Midbrain (tissue), 1 donor: ENCODE results near the gene HOXC6.
A peak's percentile ranks its signal among the peaks of the same experiment; 100 is the strongest.
"Not testable (repeated sequence)": the region's sequence is repeated elsewhere in the genome, so short reads cannot be mapped to it uniquely, and the experiment has no call there.

Experiments
- DNase-seq: peaks from one replicate; lab custom pipeline; 2025; lab: John Stamatoyannopoulos, UW

The HOXC6 gene

DNA sequence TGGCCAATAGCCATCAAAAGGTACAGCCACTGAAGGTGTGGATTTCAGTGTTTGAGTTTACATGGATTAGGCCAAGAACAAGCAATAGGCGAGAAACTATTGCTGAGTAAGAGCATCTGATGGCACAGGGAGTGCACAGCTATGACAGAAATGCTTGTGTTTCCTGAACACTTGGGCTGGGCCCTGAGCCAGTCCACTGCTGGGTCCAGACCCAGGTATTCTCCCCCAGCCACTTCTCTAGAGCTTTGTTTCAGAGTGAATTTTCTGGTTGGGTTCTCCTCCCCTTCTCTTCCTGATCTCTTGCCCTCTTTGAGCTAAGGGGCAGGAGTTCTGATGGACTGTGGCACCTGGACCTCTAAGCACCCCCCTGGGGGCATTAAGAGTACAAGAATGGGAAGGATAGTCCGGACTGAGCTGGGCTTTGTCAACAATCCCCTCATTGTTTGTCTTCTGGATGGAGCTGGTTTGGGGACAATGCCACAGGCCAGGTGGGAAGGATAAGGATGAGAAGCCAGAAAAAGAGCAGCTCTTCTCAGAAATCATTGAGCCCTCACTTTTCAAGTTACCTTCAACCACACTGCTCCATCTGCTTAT, 13.0 kb downstream of the HOXC6 start:
- no peak for DNase-seq

GRCh38 chr12:54042033-54042432, 13.8 kb downstream of the HOXC6 start:
- DNase-seq = not testable (repeated sequence)

DNA sequence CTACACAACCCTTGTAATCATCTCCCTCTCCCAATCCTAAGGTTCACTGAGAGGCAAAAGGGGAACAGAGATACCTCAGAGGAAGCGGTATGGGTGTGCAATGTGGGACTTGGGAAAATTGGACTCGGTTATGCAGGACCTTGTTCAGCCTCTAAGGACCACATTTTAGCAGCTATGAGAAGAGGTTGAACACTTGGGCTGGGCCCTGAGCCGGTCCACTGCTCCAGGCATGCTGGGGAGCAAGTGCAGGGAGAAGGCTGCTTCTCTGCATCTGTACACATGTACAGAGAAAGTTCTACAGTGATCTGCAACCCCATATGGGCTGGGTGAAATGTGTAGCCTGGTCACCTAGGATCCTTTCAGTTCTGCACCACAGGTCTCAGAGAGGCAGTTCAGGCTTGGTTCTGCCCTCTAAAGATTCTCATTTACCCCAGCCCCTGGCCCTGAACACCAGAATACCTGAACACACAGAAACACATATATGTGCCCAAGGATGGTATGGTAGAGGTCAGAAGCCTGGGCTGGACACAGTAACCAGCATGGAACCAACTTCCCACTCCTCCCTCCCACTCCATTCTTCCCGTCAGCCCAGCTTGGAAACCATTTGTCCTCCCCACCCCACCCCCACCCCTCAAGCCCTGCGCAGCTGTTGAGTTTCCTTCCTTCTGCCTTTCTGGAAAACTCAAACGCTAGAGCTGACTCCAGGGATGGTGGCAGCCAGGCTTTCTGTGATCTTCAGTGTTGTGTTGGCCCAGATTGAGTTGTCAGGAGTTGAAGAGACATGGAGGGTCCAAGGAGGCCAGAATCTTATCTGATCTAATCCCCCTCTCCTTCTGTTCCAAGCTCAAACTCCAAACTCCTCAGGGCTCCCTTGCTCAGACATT, 15.0 kb downstream of the HOXC6 start:
- DNase-seq = no peak

- DNase-seq = no peak
Observed at GRCh38 chr12:54044425-54045103, 16.3 kb downstream of the HOXC6 start.

DNA sequence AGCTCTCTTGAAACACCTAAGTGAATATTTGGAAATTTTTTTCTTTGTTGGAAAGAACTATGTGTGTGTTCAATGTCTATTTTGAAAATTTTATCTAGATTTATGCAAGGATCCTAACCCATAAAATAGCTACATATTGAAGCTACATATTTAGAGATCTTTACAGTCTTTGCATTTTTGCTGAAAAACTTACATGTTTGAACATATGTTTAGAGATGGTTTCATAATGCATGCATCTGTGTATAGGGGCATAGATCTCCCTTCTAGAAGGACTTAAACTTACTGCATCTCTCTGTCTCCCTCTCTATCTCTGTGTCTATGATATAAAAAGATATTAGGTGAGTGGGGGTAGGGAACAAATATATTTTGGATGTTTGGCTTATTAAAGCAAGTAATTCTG, 17.2 kb downstream of the HOXC6 start:
- DNase-seq = no peak

GRCh38 chr12:54045868-54046521, 17.8 kb downstream of the HOXC6 start:
- DNase-seq = no peak

- no peak for DNase-seq
Observed at GRCh38 chr12:54046809-54047159, 18.5 kb downstream of the HOXC6 start.

DNA sequence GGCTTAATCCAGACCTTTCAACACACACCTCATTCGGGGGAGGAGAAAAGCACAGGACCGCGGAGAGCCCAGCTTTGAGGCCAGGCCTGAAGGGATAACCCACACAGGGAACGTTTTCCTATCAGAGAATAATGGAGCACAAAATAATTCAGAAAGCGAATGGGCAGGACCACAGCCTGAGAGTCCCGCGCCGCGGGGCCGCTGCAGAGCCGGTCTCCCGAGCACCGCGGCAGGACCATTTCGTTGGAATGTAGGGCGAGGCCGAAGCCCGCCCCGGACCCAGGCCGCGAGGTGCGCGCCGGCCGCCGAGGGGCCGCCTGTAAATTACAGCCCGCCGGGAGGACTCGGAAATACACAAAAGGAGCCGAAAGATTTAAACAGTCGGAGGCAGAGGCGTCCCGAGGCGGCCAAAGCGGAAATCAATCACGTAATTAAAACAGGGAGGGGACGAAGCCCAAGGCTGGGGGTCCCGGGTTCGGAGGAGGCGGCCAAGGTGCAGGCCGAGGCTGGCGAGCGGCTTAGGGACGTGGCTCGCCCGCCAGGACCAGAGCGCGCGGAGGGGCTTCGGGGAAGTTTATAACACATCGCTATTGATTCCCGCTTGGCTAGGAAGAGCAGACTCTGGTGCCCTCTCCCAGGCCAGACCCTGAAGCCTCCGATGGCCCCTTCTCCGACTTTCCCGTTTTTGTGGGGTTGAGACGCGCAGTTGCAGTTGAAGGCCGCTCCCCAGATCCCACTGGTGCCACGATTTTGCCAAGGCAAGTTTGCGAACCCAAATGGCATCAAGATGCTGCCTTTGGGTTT, 19.1 kb downstream of the HOXC6 start:
- no peak for DNase-seq

DNA sequence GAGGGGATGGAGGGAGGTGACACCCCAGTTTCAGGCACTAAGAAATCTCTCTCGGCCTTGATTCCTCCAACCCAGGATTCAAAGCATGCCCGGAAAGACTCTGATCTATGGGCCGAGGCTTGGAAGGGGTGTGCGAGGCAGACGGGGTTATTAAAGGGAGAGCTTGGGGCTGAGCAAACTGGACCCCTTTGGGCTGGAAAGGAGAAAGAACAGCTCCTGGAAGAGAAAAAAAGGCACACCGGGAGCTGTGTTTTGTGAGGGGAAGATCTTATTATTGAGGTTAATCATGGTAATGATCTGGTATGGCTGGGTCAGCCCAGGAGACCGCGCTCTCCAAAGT, 19.7 kb downstream of the HOXC6 start:
- no peak for DNase-seq

GRCh38 chr12:54048406-54049093, 20.3 kb downstream of the HOXC6 start:
- no peak for DNase-seq

DNA sequence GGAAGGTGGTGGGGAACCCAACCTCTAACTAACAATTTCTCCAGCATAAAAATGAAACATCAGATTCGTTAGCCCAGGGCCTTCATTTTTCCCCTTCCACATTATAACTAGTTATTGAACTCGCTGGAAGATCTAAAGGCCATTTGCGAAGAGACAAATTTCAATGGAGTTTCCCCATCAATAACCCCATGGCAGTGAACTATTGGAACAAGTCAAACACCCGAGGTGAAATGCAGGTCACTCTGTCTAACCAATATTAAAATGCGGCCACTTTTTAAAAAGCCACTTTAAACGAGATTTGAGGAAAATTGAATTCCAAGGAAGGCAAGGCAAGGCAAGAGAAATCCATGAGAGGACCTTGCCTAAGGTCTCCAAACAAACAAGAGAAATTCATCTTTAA, 20.9 kb downstream of the HOXC6 start:
- no peak for DNase-seq

GRCh38 chr12:54050482-54050810, 22.2 kb downstream of the HOXC6 start:
- DNase-seq = no peak

GRCh38 chr12:54051026-54051842, 23.0 kb downstream of the HOXC6 start:
- DNase-seq = no peak

GRCh38 chr12:54051874-54052437, 23.7 kb downstream of the HOXC6 start:
- no peak for DNase-seq

DNA sequence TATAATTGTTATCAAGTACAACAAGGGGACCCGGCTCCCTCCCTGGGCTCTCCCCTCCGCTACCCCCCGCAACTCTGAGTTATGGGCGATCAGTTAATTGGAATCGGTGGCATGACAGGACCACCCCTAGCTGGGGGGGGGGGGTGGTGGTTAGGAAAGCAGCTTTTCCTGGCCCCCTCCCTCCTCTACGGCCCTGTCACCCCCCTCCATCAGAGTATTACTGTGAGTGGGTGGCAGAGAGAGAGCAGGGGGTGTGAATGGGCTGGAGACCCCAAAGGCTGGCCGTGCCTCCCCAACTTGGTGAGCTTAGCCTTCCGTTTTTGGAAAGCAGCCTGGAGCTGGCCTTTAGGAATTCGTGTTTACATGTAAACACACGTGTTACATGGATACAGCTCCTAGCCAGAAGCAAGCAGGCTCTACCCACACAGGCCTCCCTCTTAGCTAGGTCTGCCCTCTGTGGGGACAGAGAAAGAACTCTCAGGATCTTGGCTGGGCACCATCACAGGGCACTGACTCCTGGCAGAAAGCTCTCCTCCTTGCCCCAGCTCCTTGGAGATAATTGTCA, 24.3 kb downstream of the HOXC6 start:
- DNase-seq = no peak

GRCh38 chr12:54053003-54053750, 24.9 kb downstream of the HOXC6 start:
- no peak for DNase-seq

- DNase-seq = peak; percentile 1
Observed at GRCh38 chr12:54053751-54054741, 25.8 kb downstream of the HOXC6 start, which contains the start of gene HOXC4. Gene HOXC4 (plus strand): TSS chr12:54053835. CDS start chr12:54053923, 88 bp downstream.

DNA sequence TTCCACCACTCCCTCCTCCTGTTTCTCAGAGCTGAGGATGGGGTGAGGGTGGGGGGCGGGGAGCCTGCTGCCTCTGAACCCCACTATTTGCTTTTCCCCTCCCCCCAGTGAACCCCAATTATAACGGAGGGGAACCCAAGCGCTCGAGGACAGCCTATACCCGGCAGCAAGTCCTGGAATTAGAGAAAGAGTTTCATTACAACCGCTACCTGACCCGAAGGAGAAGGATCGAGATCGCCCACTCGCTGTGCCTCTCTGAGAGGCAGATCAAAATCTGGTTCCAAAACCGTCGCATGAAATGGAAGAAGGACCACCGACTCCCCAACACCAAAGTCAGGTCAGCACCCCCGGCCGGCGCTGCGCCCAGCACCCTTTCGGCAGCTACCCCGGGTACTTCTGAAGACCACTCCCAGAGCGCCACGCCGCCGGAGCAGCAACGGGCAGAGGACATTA, 26.5 kb downstream of the HOXC6 start:
- no peak for DNase-seq
